ENCODE measurements around the gene AHSG. TPM values are rescaled to one million over a fixed set of nuclear protein-coding genes. Genes with fewer than 3 reads are reported as not detected.

AHSG gene
- total RNA-seq, 1 donor from 2014 or later, result not detected

- DNase-seq (ENCODE audit: low spot score), result no peak
These were observed 20.2 kb upstream of the AHSG start for GRCh38 chr3:186592682-186593081.

- no peak for DNase-seq (ENCODE audit: low spot score)
These were observed 19.0 kb upstream of the AHSG start for GRCh38 chr3:186593862-186594261.

DNA sequence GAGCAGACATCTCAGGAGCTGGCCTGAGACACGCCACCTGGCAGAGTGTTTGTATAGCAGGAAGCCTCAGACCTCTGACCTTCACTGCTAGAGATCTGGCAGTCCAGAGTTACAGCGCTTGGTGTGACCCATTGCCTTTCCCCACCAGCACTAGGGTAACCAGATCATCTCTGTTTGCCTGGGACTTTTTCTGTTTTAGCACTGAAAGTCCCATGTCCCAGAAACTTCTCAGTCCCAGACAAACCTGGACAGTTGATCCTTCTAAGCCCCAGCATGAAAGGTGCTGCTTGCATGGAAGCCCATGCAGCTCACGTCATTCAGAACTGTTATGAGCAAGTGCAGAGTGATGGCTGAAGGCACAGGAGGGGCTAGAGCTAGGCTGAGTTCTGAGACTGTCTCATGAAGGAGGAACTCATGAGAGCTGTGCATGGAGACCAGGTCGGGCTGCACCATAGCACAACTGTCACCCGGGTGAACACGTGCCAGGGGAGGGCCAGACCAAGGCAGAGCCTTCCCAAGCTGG lies 18.2 kb upstream of the AHSG start:
- no peak for DNase-seq (ENCODE audit: low spot score)

- no peak for DNase-seq (ENCODE audit: low spot score)
These were observed 16.1 kb upstream of the AHSG start for GRCh38 chr3:186596568-186597287.

GRCh38 chr3:186598108-186598784 lies 14.6 kb upstream of the AHSG start:
- DNase-seq (ENCODE audit: low spot score), result no peak

DNA sequence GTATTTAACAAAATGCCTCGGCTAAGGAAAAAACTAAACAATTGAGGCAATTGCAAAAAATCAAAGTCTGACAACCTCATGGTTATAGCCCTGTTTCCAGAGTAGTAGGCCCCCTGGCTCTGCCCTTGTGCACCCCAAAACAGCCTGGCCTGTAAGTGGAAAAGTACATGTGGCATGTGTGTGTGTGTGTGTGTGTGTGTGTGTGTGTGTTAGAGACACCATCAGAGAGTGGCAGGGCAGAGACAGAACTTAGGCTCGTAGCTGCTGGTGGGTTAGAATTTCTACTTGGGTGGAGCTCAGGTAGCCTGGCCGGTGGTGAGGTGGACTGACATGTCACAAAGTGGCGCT lies 14.1 kb upstream of the AHSG start:
- DNase-seq (ENCODE audit: low spot score), result no peak

DNA sequence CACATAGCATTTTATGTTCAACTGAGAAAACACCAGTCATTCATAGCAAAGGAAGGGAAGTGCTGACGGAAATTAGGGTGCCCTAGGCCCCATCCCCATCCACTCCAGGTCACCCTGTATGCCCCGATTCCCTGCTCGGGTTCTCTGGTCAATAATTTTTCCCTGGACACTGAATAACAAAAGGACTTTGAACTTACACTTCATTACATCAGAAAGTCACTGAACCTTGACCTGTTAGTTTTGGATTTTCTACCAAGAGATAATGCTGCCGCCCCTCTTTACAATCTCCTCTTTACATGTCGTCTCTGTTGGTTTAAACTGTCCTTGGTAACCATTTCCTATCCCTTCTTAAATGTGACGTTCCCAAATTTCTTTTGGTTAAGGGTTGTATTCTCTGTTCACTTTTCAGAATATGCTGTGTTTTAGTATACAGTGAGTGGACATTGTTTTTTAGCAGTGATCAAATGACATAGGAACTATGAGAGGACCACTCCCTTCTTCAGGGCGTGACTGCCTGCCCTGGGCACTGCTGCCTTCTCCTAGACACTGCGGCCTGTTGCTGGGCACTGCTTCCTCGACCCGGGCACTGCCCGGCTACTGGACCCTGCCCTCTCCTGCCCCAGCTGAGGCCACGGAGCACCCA lies 13.6 kb upstream of the AHSG start:
- DNase-seq (ENCODE audit: low spot score), result no peak

DNA sequence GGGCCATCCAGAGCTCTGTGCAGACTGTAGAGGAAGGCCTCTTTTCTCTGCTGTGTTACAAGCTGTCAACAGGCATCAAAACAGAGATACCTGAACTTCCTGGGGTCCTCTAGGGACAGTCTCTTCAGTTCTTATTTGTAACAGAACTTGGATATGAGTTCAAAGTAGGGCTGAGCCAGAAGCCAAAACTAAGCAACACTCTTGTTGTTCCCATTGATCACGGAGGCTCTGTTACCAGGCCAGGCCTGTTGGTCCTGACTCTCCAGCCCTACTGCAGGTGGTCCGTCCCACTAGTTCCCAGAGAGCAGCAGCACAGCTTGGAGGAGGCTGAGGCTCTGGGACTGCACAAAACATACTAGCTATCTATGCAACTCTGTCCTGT lies 13.1 kb upstream of the AHSG start:
- no peak for DNase-seq (ENCODE audit: low spot score)

DNA sequence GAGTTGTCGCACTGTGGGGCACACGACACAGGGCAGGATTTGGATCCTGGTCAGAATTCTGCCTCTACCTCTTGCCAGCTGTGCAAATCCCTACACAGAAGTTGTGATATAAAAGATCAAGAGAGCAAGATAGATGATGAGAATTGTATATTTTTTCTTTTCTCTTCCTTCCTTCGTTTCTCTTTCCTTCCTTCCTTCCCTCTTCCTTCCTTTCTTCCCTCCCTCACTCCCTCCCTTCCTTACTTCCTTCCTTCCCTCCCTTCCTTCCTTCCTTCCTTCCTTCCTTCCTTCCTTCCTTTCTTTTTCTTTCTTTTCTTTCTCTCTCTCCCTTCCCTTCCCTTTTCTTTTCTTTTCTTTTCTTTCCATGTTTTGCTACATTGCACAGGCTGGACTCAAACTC lies 12.0 kb upstream of the AHSG start:
- no peak for DNase-seq (ENCODE audit: low spot score)

DNA sequence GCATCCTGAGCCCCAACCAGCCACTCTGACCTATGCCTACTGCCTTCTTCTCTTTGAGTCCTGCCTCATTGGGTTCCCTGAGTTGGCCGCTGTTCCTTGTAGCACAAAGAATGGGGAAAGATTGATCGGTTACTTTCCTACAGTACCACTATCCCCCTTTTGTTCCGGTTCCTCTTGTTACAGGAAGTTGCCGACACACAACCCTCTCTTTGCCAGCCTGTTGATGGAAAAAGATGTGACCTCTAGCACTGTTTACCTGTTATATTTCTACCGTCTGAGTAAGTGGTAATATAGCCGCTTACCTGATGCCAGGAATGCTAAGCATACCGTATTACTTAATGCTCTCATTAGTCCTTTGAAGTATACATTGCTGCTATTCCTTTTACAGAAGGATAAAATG lies 9.7 kb upstream of the AHSG start:
- DNase-seq (ENCODE audit: low spot score), result no peak

DNA sequence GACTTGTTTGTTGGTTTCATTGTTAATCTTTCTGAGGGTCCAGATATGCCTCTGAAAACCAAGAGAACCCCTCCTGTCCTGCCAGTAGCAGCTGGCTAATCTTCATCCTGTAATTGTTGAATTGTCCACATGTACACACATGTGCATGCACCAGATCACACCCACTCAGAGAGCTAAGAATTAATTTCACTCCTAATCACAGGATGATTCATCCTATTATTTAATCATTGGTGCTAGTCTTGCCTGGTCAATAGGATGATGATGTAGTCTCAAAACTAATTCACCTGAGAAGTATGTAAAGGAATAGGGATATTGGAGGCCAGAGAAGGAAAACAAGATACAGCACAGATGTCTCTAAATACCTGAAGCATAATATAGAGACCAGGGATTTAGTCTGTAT lies 7.8 kb upstream of the AHSG start:
- no peak for DNase-seq (ENCODE audit: low spot score)

GRCh38 chr3:186605561-186606545 lies 7.0 kb upstream of the AHSG start:
- no peak for DNase-seq (ENCODE audit: low spot score)

- no peak for DNase-seq (ENCODE audit: low spot score)
These were observed 4.1 kb upstream of the AHSG start for GRCh38 chr3:186608624-186609215.

- no peak for DNase-seq (ENCODE audit: low spot score)
These were observed 3.5 kb upstream of the AHSG start for GRCh38 chr3:186609247-186609868.

GRCh38 chr3:186612065-186612464 lies 795 bp upstream of the AHSG start:
- DNase-seq (ENCODE audit: low spot score), result no peak

GRCh38 chr3:186613637-186614265 lies 891 bp downstream of the AHSG start:
- no peak for DNase-seq (ENCODE audit: low spot score)

- DNase-seq (ENCODE audit: low spot score), result no peak
These were observed 1.4 kb downstream of the AHSG start for GRCh38 chr3:186614266-186614596.

GRCh38 chr3:186614597-186615483 lies 2.0 kb downstream of the AHSG start:
- no peak for DNase-seq (ENCODE audit: low spot score)

DNA sequence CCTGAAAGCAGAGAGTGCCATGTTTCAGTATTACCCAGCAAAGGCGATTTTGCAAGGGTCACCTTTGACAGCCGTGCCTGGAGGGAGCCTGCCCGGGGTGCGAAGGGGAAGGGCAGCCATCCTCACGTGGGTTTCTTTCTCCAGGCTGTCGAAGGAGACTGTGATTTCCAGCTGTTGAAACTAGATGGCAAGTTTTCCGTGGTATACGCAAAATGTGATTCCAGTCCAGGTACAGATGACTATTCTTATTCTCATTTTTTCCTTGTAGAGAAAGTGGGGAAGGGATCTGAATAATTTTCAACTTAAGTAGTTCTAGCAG lies 3.4 kb downstream of the AHSG start:
- DNase-seq (ENCODE audit: low spot score), result no peak

All from mesenteric fat pad (tissue), 1 donor.